Upper lobe of left lung (tissue), 4 donors: ENCODE results near the gene TNN.

Experiments
- CTCF ChIP-seq, 6 experiments: fragments of 450-650 bp in 4 of 6; fragments of 200-600 bp in 2 of 6; sonication (generic) in 2 of 6; IDR thresholded peaks; one replicate each; pipeline ENCODE4 v1.5.1; 2016 to 2019; ENCODE audit warnings: antibody characterized with exemption in 6 of 6
- POLR2A ChIP-seq, 4 donors: fragments of 450-650 bp; IDR thresholded peaks; one replicate each; pipeline ENCODE4 v1.5.1; 2016 to 2017; ENCODE audit warnings: antibody characterized with exemption in 4 of 4, mild to moderate bottlenecking in 2 of 4

- TF ChIP-seq CTCF (IDR thresholded peaks at IDR 0.05) (no peak), POLR2A (IDR thresholded peaks at IDR 0.05) (no peak)
These were observed 23.1 kb downstream of the TNN start for GRCh38 chr1:175090780-175091179.
